Measurements from ENCODE around the gene FH.

The FH gene

DNA sequence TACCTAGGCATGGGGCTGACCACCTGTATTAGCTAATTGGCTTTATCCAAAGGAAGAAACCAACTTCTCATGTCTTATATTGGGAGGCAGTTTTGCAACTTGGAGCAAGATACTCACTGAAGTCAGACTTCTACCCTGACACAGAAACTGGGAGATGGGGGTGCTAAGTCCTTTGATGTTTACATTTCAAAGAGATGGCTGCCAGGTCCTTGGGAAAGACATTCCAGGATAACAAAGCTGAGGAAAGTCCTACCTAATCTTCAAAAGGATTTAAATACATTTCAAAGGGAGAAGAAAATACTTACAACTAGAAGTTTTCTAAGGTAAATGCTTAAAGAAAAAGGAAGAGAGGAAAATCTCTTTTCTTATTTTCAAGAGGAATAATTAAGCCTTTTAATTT, 62.1 kb downstream of the FH start:
- no peak for DNase-seq (ENCODE audit: low spot score)
- in situ Hi-C loops (cut with MboI; ENCODE audit: low sequenced_read_pairs, unreplicated experiment): no loop called here
- TF ChIP-seq, protein P1, sequence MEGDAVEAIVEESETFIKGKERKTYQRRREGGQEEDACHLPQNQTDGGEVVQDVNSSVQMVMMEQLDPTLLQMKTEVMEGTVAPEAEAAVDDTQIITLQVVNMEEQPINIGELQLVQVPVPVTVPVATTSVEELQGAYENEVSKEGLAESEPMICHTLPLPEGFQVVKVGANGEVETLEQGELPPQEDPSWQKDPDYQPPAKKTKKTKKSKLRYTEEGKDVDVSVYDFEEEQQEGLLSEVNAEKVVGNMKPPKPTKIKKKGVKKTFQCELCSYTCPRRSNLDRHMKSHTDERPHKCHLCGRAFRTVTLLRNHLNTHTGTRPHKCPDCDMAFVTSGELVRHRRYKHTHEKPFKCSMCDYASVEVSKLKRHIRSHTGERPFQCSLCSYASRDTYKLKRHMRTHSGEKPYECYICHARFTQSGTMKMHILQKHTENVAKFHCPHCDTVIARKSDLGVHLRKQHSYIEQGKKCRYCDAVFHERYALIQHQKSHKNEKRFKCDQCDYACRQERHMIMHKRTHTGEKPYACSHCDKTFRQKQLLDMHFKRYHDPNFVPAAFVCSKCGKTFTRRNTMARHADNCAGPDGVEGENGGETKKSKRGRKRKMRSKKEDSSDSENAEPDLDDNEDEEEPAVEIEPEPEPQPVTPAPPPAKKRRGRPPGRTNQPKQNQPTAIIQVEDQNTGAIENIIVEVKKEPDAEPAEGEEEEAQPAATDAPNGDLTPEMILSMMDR (IDR thresholded peaks at IDR 0.05; ENCODE audit: borderline replicate concordance, control extremely low read depth, extremely low read depth, insufficient read depth, missing control alignments): no peak

DNA sequence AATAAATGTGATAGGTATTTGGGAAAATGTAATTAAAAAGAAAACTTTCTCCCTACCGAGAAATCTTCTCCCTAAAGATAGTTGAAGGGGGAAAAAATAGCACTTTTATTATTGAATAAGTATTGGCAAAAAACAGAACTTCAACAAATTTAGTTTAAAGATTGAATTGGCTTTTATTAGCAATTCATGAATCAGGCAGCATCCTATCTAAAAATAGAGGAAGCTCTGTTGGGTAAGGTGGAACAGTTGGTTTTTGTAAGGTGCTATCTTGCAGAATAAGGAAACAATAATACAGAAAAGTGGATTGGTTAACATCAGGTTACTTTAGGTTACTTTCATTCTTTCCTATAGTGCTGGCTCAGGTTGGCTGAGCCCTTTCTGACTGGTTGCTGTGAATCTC, 62.8 kb downstream of the FH start:
- TF ChIP-seq, protein P1 (IDR thresholded peaks at IDR 0.05; ENCODE audit: borderline replicate concordance, control extremely low read depth, extremely low read depth, insufficient read depth, missing control alignments): no peak
- in situ Hi-C loops (cut with MboI; ENCODE audit: low sequenced_read_pairs, unreplicated experiment): no loop called here
- DNase-seq (ENCODE audit: low spot score): no peak

DNA sequence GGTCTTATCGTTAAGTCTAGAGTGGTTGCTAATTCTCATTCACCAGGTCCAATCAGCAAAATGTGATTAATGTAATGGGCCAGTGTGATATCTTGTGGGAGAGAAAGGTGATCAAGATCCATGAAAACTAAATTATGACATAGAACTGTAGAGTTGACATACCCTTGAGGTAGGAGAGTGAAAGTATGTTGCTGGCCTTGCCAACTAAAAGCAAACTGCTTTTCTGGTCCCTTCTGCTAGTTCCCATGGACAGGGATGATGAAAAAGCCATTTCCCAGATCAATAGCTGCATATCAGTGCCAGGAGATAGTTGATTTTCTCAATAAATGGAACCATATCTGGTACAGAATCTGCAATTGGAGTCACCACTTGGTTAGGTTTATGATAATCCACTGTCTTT, 65.8 kb downstream of the FH start:
- TF ChIP-seq, protein P1 (IDR thresholded peaks at IDR 0.05; ENCODE audit: borderline replicate concordance, control extremely low read depth, extremely low read depth, insufficient read depth, missing control alignments): no peak
- DNase-seq (ENCODE audit: low spot score): no peak
- in situ Hi-C loops (cut with MboI; ENCODE audit: low sequenced_read_pairs, unreplicated experiment): no loop called here

DNA sequence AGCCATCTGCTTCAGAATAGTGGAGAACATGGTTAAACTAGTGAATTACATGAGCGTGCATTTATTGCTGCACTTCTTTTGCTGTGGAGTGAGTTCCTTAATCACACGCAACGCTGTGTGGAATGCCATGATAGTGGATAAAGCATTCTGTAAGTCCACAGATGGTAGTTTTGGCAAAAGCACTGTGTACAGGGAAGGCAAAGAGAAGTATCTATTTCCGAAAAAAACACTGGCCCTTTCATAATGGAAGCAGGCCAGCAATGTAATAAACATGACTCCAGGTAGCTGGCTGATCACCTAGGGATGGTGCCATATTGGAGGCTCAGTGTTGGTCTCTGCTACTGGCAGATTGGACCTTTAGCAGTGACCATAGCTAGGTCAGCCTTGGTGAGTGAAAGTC, 67.6 kb downstream of the FH start:
- in situ Hi-C loops (cut with MboI; ENCODE audit: low sequenced_read_pairs, unreplicated experiment): no loop called here
- no peak for DNase-seq (ENCODE audit: low spot score)
- TF ChIP-seq, protein P1 (IDR thresholded peaks at IDR 0.05; ENCODE audit: borderline replicate concordance, control extremely low read depth, extremely low read depth, insufficient read depth, missing control alignments): no peak

Data from GM13976 (cell line).